ENCODE data around the gene ODAD4.

GRCh38 chr17:41985919-41986318 is 55.5 kb downstream of the ODAD4 start:
- no peak for TF ChIP-seq EZH2 (IDR thresholded peaks at IDR 0.05)
- no peak for TF ChIP-seq POLR2AphosphoS5 (IDR thresholded peaks at IDR 0.05; ENCODE audit: borderline replicate concordance, low read depth, low read length)

Data from SK-N-MC (cell line).